ENCODE results near the gene RAET1L.

DNA sequence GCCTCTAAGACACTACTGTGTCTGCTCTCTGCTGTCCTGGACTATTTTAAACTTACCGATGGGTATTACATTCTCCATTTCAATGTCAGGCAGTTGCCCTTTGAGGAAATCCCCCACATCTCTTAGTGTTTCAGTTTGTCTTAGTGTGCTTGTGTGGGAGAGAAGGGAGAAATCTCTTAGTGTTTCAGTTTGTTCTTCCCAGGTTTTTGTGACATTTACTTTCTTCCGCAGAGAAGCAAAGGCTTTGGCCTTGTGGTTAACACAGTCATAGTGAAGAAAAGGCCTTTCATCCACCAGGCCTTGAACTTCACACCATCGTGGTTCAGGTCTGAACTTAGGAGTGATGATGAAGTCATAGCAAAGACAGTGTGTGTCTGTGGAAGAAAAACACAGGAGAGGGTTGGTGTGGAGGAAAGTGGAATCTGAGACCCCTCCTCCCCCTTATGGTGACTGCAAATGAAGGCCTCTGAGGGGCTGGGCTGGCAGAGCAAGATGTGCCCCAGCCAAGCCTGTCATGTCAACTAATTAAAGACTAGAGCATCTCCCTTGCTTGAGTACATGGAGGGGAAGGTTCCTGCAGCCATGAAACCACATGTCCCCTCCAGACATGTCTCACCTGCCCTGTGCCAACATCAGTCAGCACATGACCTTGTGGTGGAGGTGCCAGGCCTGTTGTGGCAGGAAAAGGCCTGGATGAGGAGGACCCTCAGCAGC is 23.9 kb downstream of the RAET1L start:
- TF ChIP-seq POLR2A (IDR thresholded peaks at IDR 0.05; ENCODE audit: low read length): no peak
- TF ChIP-seq GATA1 (IDR thresholded peaks at IDR 0.05; ENCODE audit: low read depth, low read length): no peak
